Stimulated activated CD8-positive, alpha-beta memory T cell treated with anti-CD3 and anti-CD28 coated beads, Interleukin-2, amount 100 ng/mL, for 1 hour (primary cell): Measurements from ENCODE around the gene RALGAPA2.

Experiments used
- DNase-seq, 2 donors: peaks; one replicate each; pipeline ENCODE4 v3.0.0-alpha.2; 2020; ENCODE audit warnings: low read depth in 2 of 2

RALGAPA2 gene

DNA sequence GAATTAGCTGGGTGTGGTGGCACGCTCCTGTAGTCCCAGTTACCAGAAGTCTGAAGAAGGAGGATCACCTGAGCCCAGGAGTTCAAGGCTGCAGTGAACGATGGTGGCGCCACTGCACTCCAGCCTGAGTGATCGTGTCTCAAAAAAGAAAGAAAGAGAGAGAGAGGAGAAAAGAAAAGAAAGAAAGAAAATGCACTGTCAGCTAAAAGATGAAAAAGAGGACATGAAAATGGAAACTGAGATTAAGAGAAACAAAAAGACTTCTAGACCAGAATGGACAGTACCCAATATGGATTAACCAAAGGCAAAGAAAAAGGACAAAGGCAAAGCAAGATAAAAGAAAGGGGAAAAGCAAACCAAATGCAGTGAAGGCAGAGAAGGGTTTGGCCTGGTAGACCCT is 9.0 kb upstream of the RALGAPA2 start:
- DNase-seq, result no peak

- no peak for DNase-seq
Observed at GRCh38 chr20:20720158-20720557, 7.7 kb upstream of the RALGAPA2 start.

DNA sequence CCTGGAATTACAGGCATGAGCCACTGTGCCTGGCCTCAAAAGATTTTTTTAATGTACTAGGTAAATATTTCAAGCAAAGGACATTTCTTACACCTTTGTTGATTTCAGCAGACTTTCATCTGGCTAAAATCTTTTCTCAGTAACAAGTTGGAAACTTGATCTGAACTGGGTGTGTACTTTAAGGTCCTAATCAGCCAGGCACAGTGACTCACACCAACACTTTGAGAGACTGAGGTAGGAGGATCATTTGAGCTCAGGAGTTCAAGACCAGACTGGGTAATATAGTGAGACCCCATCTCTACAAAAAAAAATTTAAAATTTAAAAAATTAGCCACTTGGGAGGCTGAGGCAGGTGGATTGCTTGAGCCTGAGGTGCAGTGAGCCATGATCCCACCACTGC is 7.0 kb upstream of the RALGAPA2 start:
- no peak for DNase-seq

DNA sequence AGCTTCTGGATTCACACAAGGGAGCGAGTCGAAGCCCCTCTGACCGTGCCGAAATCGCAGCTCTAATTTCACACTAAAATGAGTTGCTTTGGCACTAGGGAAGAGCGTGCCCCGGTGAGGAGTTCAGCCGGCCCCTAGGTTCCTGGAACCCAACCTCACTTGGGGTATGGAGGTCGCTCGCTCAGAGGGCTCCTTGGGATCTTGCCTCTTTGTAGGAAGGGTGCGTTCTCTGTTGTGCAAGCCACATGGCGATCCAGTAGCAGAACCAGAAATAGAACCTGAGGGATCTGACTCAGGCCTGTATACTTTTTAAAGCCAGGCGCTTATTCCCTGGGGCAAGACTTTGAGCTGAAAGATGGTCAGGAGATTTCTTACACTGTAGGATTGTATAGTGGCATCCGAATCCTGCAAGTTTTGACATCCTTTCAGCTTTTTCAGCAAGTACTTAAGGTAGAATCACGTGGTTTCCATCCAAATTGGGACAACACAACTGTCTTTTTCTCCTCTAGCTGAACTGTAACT is 861 bp upstream of the RALGAPA2 start:
- DNase-seq, result no peak

DNA sequence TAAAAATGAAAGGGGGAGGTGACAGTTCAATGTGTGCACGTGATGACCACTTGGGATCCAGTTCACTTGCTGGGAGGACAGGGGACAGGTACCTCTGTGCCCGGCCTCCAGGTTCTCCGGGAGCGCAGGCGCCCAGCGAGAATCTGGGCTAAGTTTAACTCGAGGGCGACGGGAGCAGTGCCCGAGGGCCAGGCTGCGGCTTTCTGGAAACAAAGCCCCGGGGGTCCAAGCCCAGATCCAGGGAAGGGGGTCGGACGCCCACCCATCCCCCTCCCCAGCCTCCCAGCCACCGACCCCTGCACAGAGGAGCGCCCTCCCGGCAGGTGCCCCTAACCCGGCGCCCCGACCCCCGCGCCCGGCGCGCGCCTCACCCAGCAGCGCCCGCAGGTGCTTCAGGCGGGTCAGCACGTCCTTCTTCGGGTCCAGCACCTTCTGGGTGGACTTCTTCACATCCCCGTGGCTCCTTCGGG is 405 bp downstream of the RALGAPA2 start:
- DNase-seq, result no peak

DNA sequence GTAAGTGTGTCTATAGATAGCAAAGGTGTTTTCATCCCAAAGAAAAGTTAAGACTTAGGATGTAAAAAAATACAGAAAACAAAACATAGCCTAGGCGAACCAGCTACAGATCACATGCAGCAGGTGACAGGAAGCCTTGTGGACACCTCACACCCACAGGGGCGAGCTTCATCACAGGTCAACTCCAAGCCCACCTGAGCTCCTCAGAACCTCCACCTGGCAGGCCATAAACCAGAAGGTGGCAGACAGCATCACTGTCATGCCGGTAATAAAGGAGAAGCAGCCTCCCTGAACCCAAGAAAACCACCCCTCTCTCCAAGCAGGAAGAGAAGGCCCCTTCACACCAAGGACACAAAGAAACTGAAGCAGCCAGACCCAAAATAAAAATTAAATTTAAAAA is 1.0 kb downstream of the RALGAPA2 start:
- no peak for DNase-seq

DNA sequence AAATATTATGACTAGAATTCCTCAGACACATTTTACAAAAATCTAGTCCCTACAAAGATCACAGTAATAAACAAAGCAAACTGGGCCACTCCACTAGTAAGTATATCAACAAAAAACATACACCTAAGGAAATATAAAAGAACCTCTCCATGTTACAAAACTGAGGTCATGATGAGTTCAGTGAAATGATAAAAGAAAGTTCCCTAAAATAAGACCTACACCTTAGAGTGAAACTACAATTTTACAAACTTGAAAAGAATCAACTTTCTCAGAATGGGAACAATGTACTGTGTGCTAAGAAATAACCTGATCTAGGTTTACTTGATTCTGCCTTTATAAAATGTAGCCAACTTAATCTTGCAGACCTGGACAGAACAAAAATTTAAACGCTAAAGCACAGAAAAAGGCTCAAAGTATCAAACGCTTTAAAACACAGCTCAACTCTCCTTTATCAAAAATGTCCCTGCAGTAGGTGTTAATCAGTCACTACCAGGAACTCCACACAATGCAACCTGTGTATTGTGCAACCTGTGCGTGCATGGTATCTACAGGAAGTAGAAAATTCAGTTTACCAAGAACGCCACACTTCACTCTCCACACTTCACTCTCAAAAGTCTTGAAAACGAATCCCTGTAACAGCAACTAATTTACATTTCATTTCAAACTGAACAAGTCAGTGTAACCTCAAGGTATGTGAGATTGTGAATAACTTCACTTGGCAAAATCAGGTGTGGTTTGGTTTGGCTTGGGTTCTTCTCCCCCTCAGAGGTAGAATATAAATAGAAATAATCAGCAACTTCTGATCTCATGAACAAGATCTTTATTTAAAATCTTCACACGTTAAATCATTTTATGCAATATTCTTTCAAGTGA is 1.8 kb downstream of the RALGAPA2 start:
- no peak for DNase-seq

DNA sequence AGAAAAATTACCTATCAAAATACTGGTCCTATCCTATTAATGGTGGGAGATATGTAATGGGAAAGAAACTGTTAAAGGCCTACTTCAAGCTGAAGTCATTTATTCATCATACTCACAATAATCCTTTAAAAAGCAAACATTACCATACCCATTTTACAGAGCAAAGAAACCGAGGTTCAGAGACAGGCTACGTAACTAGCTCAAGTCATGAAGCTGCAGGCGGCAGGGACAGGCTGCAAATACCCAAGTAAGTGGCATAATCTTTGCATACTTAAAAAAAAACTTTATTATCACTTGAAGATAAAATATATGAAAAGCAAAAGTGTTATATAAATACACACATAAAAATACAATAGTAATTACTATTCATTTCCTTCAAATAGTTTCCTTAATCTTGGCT is 2.6 kb downstream of the RALGAPA2 start:
- DNase-seq, result no peak

DNA sequence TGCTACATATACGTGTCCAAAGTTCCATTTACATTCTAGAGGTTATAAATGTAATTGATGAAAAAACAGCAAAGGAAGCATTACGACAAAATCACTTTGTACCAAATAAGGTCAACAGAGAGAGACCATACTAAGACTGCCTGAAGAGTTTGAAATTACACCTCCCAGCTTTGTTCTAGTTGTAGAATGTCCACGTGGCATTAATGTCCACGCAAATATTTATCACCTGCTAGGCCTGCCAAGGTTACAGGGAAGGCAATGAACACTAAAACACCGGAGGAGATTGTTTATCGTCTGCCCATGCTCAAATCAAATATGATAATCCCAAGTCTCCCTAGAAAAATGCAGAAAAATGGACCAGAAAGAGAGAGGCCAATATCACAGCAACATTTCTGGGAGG is 6.2 kb downstream of the RALGAPA2 start:
- DNase-seq, result no peak

DNA sequence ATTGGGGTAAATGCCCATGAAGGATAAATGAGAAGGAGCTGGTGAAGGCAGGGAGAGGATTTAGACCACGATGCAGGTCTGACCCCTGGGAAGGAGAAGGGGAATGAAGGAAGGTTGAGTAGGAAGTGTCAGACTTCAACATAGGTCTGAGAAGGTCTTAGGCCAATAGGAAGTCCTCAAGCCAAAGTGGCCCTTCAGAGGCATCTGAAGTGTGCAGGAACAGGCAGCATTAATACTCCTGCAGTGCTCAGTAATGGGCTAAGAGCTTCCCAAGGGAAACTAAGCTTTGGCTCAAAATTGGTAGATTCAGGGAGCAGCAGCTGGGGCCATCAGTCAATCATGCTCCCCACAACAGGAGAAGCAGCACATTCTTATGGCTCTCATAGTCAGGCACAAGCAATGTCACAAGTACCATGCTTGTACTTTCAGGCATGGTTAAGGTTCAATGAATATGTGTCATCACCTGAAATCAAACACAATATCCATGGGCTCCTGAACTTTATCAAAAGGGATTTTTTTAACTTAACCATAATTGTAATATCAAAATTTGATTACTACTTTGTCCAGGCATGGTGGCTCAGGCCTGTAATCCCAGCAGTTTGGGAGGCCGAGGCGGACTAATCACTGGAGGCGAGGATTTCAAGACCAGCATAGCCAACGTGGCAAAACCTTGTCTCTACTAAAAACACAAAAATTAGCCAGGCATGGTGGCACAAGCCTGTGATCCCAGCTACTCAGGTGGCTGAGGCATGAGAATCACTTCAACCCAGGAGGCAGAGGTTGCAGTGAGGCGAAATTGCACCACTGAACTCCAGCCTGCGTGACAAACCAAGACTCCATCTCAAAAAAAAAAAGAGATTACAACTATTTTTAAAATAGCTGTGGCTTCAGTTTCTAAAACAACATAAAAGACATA is 9.9 kb downstream of the RALGAPA2 start:
- DNase-seq, result no peak

- DNase-seq, result no peak
Observed at GRCh38 chr20:20699917-20700316, 12.5 kb downstream of the RALGAPA2 start.

DNA sequence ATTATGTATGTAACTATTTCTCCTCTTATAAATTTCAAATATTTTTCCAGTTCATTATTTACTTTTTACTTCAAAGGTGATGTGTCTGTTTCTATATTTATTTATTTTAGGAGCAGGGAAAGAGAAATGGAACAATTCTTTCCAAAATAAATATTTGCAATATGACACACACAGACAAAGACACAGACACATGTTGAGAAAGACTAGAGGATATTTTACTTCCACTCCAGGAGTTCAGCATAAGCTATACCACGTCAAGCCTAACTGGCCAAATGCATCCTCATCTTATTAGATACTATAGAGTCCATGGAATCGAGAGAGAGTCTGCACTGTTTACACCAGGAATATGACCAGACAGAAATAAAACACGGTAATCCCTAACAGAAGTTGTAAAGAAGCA is 13.3 kb downstream of the RALGAPA2 start:
- DNase-seq, result no peak

DNA sequence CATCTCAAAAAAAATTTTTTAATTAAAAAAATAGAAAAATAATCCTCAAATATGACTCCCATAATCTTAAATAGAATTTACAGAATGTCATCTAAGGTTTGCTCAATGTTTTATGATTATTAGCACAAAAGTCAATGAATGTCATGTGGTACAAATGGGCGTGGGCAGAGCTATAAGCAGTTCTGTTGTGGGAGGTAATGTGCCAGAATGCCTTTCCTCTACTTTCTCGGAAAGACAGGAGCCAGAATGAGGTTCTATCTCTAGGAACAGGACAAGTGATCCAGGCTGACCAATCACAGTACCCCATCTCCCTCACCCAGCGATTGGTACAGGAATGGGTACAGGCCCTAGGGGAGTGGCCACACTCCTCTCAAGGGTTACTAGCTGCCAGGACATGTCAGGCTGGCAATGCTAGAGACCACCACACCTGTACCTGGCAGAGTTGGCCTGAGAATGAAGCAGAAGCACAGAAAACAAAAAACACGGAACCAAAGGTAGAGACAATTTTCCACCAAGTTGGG is 15.1 kb downstream of the RALGAPA2 start:
- DNase-seq, result no peak

- DNase-seq, result no peak
Observed at GRCh38 chr20:20695250-20695816, 17.1 kb downstream of the RALGAPA2 start.

DNA sequence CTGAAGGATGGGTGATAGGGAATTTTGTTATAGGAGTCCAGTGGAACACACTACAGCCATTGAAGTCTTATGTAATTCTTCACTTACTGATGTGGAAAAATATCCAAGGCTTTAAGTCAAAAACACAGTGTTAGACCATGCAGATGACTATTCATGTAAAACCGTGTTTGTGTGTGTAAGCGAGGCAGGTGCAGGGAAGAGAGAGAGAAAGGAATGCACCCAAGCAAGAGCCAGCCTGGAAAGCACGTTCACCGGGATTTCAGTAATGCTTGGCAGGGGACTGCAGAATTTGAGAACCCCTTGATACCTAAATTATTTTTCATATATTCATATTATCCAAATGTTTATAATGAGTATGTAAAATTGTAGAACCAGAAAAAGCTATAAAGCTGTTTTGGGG is 17.9 kb downstream of the RALGAPA2 start:
- DNase-seq, result no peak

DNA sequence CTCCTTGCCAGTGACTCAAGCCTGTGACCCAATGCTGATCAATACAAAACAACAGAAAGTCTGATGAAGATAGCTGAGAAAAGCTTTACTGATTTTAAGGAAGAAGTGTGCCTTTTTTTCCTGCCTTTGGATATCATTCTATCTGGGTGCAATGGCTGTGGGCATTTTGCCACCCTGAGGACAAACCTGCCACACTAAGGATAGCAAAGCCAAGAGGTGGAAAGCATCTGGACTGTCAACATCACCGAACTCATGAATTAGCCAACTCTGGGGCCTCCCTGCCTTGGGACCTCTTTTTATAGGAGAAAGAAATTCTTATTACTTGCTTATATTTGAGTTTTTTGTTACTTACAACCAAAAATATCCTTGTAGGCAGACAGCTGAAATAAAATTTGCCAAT is 19.9 kb downstream of the RALGAPA2 start:
- DNase-seq, result no peak

GRCh38 chr20:20691477-20692235 is 20.8 kb downstream of the RALGAPA2 start:
- DNase-seq, result no peak

GRCh38 chr20:20690676-20691476 is 21.6 kb downstream of the RALGAPA2 start:
- DNase-seq, result no peak

DNA sequence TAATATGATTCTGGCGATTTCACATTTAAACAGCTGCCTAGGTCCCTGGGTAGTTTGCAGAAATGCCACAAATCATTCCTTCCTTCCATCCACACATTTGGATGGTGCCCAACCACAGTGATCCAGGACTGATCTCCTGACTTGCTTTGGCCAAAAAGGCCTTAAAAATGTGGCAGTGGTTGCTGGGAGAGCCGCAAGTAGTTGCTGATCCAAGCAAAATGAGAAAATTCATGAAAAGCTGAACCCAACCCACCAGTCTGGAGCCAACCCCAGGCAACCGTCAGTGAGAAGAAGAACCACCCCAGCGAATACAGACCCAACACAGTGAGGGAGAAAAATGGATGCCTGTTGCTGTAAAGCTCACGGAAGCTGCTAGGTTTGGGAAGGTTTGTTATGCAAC is 25.1 kb downstream of the RALGAPA2 start:
- no peak for DNase-seq

- DNase-seq, result no peak
Observed at GRCh38 chr20:20685635-20686034, 26.8 kb downstream of the RALGAPA2 start.
